Measurements from ENCODE around the gene S100A2. TPM values are rescaled to one million over a fixed set of nuclear protein-coding genes. Genes with fewer than 3 reads are reported as not detected.
"Not testable (repeated sequence)": the region's sequence is repeated elsewhere in the genome, so short reads cannot be mapped to it uniquely, and the experiment has no call there.

The S100A2 gene
- total RNA-seq, 4 donors from 2014 or later, result 127 to 519 (median 267) TPM

GRCh38 chr1:153563483-153563901, 2.2 kb downstream of the S100A2 start:
- Histone ChIP-seq H3K27ac (peak overlapping the region; percentile 99), H3K27me3 (no peaks in the 10 kb centered on the region), H3K4me1 (peaks cover 53% of the 10 kb centered on the region), H3K9me3 (no peaks in the 10 kb centered on the region), H3K36me3 (no peaks in the 10 kb centered on the region), H3K4me3 (peak overlapping the region; percentile 36)
- TF ChIP-seq POLR2AphosphoS5 (IDR thresholded peaks at IDR 0.05) (no peak), EP300 (IDR thresholded peaks at IDR 0.05) (no peak), POLR2A (IDR thresholded peaks at IDR 0.05) (no peak), CTCF (IDR thresholded peaks at IDR 0.05) (no peak)
- DNase-seq (ENCODE audit: low spot score in 2 of 2), result no peak
- WGBS, result 57% methylated on average over 6 of the region's 6 CpGs

DNA sequence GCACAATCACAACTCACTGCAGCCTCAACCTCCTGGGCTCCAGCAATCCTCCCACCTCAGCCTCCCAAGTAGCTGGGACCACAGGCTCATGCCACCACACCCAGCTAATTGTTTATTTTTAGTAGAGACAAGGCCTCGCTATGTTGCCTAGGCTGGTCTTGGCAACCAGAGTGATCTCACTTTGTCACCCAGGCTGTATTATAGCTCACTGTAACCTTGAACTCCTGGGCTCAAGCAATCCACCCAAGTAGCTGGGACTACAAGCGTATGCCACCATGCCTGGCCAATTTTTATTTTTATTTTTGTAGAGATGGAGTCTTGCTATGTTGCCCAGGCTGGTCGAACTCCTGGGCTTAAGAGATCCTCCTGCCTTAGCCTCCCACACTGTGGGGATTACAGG, 3.6 kb downstream of the S100A2 start:
- H3K27me3 ChIP-seq; H3K27ac ChIP-seq; H3K4me3 ChIP-seq; DNase-seq (ENCODE audit: low spot score in 2 of 2); H3K36me3 ChIP-seq; H3K9me3 ChIP-seq: not testable (repeated sequence)
- WGBS, result 72% methylated on average over 3 of the region's 3 CpGs
- H3K4me1 ChIP-seq, result peaks cover 38% of the 10 kb centered on the region

GRCh38 chr1:153561466-153561985, 4.1 kb downstream of the S100A2 start:
- H3K4me1 ChIP-seq, result peaks cover 33% of the 10 kb centered on the region
- whole genome bisulfite sequencing, result 97% methylated on average over 3 of the region's 3 CpGs

DNA sequence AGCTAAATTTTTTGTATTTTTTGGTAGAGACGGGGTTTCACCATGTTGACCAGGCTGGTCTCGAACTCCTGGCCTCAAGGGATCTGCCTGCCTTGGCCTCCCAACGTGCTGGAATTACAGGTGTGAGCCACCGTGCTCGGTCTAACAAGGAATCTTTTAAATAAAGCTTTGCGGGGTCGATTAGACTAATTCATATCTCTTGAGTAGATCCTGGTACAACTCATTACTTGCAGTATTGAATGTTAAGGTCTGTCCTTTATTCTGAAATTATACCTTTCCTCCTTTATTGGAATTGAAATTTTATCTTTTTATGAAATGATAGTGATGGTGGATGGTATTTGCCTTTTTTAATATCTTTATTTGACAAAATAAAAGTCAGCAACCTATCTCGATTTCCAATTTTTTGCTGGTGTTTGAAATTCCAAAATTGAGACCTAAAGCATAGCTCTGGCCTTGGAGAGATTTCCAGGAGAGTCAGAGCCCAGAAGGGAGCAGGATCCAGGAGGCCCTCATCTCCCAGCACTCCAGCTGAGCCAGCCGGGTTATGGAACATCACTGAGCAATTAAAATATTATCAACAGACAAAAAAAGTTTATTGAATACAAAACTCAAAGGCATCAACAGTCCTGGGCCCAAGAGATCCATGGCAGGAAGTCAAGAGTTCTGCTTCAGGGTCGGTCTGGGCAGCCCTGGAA, 4.7 kb downstream of the S100A2 start:
- H3K27me3 ChIP-seq, result no peaks in the 10 kb centered on the region

More at GRCh38 chr1:153561466-153561985, 4.1 kb downstream of the S100A2 start:
- Histone ChIP-seq H3K27me3 (no peaks in the 10 kb centered on the region), H3K27ac (no peak overlapping the region), H3K9me3 (no peaks in the 10 kb centered on the region), H3K4me3 (no peak overlapping the region), H3K36me3 (no peaks in the 10 kb centered on the region)
- no peak for TF ChIP-seq POLR2A (IDR thresholded peaks at IDR 0.05)
- TF ChIP-seq POLR2AphosphoS5 (IDR thresholded peaks at IDR 0.05), result no peak
- no peak for TF ChIP-seq CTCF (IDR thresholded peaks at IDR 0.05)
- TF ChIP-seq EP300 (IDR thresholded peaks at IDR 0.05), result no peak
- no peak for DNase-seq (ENCODE audit: low spot score in 2 of 2)

DNA sequence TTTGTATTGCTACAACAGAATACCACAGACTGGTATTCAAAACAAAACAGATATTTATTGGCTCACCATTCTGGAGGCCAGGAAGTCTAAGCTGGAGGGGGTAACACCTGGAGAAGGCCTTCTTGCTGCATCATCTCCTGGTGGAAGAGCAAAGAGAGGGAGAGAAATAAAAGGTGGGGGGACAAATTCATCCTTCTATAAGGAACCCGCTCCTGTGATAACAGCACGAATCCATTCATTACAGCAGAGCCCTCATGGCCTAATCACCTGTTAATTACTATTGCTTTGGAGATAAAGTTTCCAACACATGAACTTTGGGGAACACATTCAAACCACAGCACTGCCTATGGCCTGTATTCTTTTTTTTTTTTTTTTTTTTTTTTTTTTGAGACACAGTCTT, 5.4 kb downstream of the S100A2 start:
- no peak for TF ChIP-seq POLR2AphosphoS5 (IDR thresholded peaks at IDR 0.05)
- no peak for TF ChIP-seq EP300 (IDR thresholded peaks at IDR 0.05)
- TF ChIP-seq POLR2A (IDR thresholded peaks at IDR 0.05), result no peak
- TF ChIP-seq CTCF (IDR thresholded peaks at IDR 0.05), result no peak
- 96% methylated on average over 2 of the region's 2 CpGs for WGBS
- H3K27ac ChIP-seq, result no peak overlapping the region

More for the DNA sequence above, 4.7 kb downstream of the S100A2 start:
- no peak overlapping the region for H3K27ac ChIP-seq
- 87% methylated on average over 10 of the region's 10 CpGs for WGBS
- no peak for TF ChIP-seq POLR2AphosphoS5 (IDR thresholded peaks at IDR 0.05)
- TF ChIP-seq CTCF (IDR thresholded peaks at IDR 0.05), result no peak
- TF ChIP-seq EP300 (IDR thresholded peaks at IDR 0.05), result no peak
- TF ChIP-seq POLR2A (IDR thresholded peaks at IDR 0.05), result no peak
- H3K4me3 ChIP-seq, result no peak overlapping the region
- no peaks in the 10 kb centered on the region for H3K9me3 ChIP-seq
- no peak for DNase-seq (ENCODE audit: low spot score in 2 of 2)
- H3K4me1 ChIP-seq, result peaks cover 27% of the 10 kb centered on the region
- no peaks in the 10 kb centered on the region for H3K36me3 ChIP-seq

More for the DNA sequence above, 5.4 kb downstream of the S100A2 start:
- Histone ChIP-seq H3K4me3 (no peak overlapping the region), H3K4me1 (peaks cover 20% of the 10 kb centered on the region), H3K9me3 (no peaks in the 10 kb centered on the region), H3K27me3 (no peaks in the 10 kb centered on the region), H3K36me3 (no peaks in the 10 kb centered on the region)
- DNase-seq (ENCODE audit: low spot score in 2 of 2), result no peak
